A549 (cell line): ENCODE data around the gene PCNT. TPM values are rescaled to one million over a fixed set of nuclear protein-coding genes. Genes with fewer than 3 reads are reported as not detected.

Experiments
- ATAC-seq, 2 experiments: fragments of 200-7000 bp in 1 of 2; fragments of >200 bp in 1 of 2; cut with Nextera tagmentation in 1 of 2; cut with Tn5 transposase in 1 of 2; 3 replicates each; pipeline versions ENCODE4 v1.8.0 to v1.9.1; 2018 to 2020; ENCODE audit warnings: mild to moderate bottlenecking in 1 of 2, moderate library complexity in 1 of 2
- CTCF ChIA-PET: fragments of 300-600 bp; sonication (Branson Sonifier 250); formaldehyde crosslinking; extraction: SDS; loops from one replicate; lab custom pipeline; 2021; ENCODE audit warnings: antibody characterized with exemption, inconsistent platforms; lab: Yijun Ruan, JAX
- POLR2A ChIA-PET: fragments of 350-600 bp; formaldehyde crosslinking; extraction: SDS; loops from one replicate; lab custom pipeline; 2021; ENCODE audit warnings: antibody characterized with exemption, inconsistent platforms; lab: Yijun Ruan, JAX
- DNase-seq, 2 experiments: peaks; one replicate each; pipeline versions ENCODE4 v3.0.0 to v3.0.0-alpha.2; 2011 to 2016; ENCODE audit warnings: low read depth in 1 of 2, low spot score in 1 of 2
- FAIRE-seq: peaks from 2 replicates; lab custom pipeline; 2011; peaks lifted over from hg19 to GRCh38; lab: Jason Lieb, UNC
- H3K27ac ChIP-seq, 2 experiments: fragments of >200 bp; sonication (Bioruptor Twin); formaldehyde crosslinking; 3 replicates each; pipeline ENCODE4 v1.5.1; 2016 to 2017
- H3K4me1 ChIP-seq: fragments of >200 bp; sonication (Bioruptor Twin); formaldehyde crosslinking; 3 replicates; pipeline ENCODE4 v1.6.1; 2016
- H3K4me2 ChIP-seq: fragments of >200 bp; sonication (Bioruptor Twin); formaldehyde crosslinking; 3 replicates; pipeline ENCODE4 v1.6.1; 2016
- H3K4me3 ChIP-seq: fragments of >200 bp; sonication (Bioruptor Twin); formaldehyde crosslinking; 3 replicates; pipeline ENCODE4 v1.5.1; 2016
- H3K9me3 ChIP-seq: fragments of >200 bp; sonication (Bioruptor Twin); formaldehyde crosslinking; 3 replicates; pipeline ENCODE4 v1.6.1; 2016
- BCL3 ChIP-seq: fragments of >200 bp; sonication (Bioruptor Twin); formaldehyde crosslinking; IDR thresholded peaks from 3 replicates; pipeline ENCODE4 v1.6.1; 2016
- CBX8 ChIP-seq: fragments of 200-600 bp; sonication (generic); IDR thresholded peaks from 2 replicates; pipeline ENCODE4 v1.6.1; 2016
- EHF ChIP-seq: fragments of 250-450 bp; sonication (Bioruptor Pico); IDR thresholded peaks from 2 replicates; pipeline ENCODE4 v1.5.0; 2020; ENCODE audit warnings: mild to moderate bottlenecking
- EHMT2 ChIP-seq: fragments of 200-600 bp; sonication (generic); IDR thresholded peaks from 2 replicates; pipeline ENCODE4 v1.6.1; 2016; ENCODE audit warnings: antibody characterized with exemption, low read depth, mild to moderate bottlenecking, moderate library complexity
- ESRRA ChIP-seq: fragments of 150-350 bp; IDR thresholded peaks from 2 replicates; pipeline ENCODE4 v1.6.1; 2014; ENCODE audit warnings: mild to moderate bottlenecking, low read length, borderline replicate concordance
- FOSB ChIP-seq: fragments of 250-450 bp; sonication (Bioruptor Pico); IDR thresholded peaks from 2 replicates; pipeline ENCODE4 v1.5.0; 2020; ENCODE audit warnings: mild to moderate bottlenecking, moderate library complexity
- FOSL2 ChIP-seq, 2 experiments: fragments of 450-650 bp in 1 of 2; fragments of >200 bp in 1 of 2; sonication (Bioruptor Twin) in 1 of 2; formaldehyde crosslinking; IDR thresholded peaks; 2 replicates each; pipeline versions ENCODE4 v1.5.0 to v1.6.1; 2016 to 2020; ENCODE audit warnings: mild to moderate bottlenecking in 1 of 2, moderate library complexity in 1 of 2
- HEYL ChIP-seq: fragments of 250-450 bp; sonication (Bioruptor Pico); IDR thresholded peaks from 2 replicates; pipeline ENCODE4 v1.8.0; 2021; ENCODE audit warnings: mild to moderate bottlenecking, moderate library complexity
- HMGXB4 ChIP-seq: fragments of 250-450 bp; sonication (Bioruptor Pico); IDR thresholded peaks from 2 replicates; pipeline ENCODE4 v1.5.0; 2021; ENCODE audit warnings: mild to moderate bottlenecking, moderate library complexity, borderline replicate concordance
- HOXB5 ChIP-seq: fragments of 250-450 bp; sonication (Bioruptor Pico); IDR thresholded peaks from 2 replicates; pipeline ENCODE4 v1.5.0; 2020; ENCODE audit warnings: mild to moderate bottlenecking, moderate library complexity
- KDM5A ChIP-seq: fragments of 200-600 bp; sonication (generic); IDR thresholded peaks from 2 replicates; pipeline ENCODE4 v1.6.1; 2016; ENCODE audit warnings: antibody characterized with exemption, mild to moderate bottlenecking
- PHF8 ChIP-seq: fragments of 200-600 bp; sonication (generic); IDR thresholded peaks from 2 replicates; pipeline ENCODE4 v1.6.1; 2016; ENCODE audit warnings: low read depth, mild to moderate bottlenecking, antibody characterized with exemption, moderate library complexity, borderline replicate concordance
- RAD21 ChIP-seq, 2 experiments: fragments of >200 bp in 1 of 2; sonication (Bioruptor Twin) in 1 of 2; formaldehyde crosslinking in 1 of 2; IDR thresholded peaks in 1 of 2; conservative IDR thresholded peaks in 1 of 2; 2 replicates in 1 of 2; 3 replicates in 1 of 2; pipeline ENCODE4 v1.6.1; 2012 to 2018; ENCODE audit warnings: inconsistent platforms in 1 of 2
- RARB ChIP-seq: fragments of 250-450 bp; sonication (Bioruptor Pico); IDR thresholded peaks from 2 replicates; pipeline ENCODE4 v1.8.0; 2021; ENCODE audit warnings: mild to moderate bottlenecking, moderate library complexity
- RCOR1 ChIP-seq: fragments of 150-350 bp; IDR thresholded peaks from 2 replicates; pipeline ENCODE4 v1.6.1; 2014; ENCODE audit warnings: antibody characterized with exemption, low read length, low read depth
- RNF2 ChIP-seq: fragments of 200-600 bp; sonication (generic); IDR thresholded peaks from 2 replicates; pipeline ENCODE4 v1.6.1; 2016; ENCODE audit warnings: low read depth, mild to moderate bottlenecking, antibody characterized with exemption, moderate library complexity, borderline replicate concordance
- WGBS: methylation state at CpG from one replicate; pipeline ENCODE4 v1.1.6; 2017; ENCODE audit errors: missing lambda C conversion rate; 5-methylcytosine and 5-hydroxymethylcytosine counted together
- polyA plus RNA-seq, 4 experiments: library from polyadenylated mRNA; depleted of rRNA in 3 of 4; stranded (reverse); fragments of >200 nt; fragmentation: RNase III in 1 of 4; extraction: RNeasy Plus Mini Kit Qiagen cat#74134 plus additional on column Dnase treatment in 1 of 4; gene quantifications; 2 replicates in 3 of 4; 3 replicates in 1 of 4; pipeline ENCODE4 v1.2.3, GENCODE V29; 2011 to 2017
- TF ChIP-seq, protein P1 (sequence below): fragments of >200 bp; sonication (Bioruptor Twin); formaldehyde crosslinking; IDR thresholded peaks from 3 replicates; pipeline ENCODE4 v1.5.1; 2016

The PCNT gene
- polyA plus RNA-seq, 2 of the 4 experiments (the other 2 are of a cell fraction) = 11.1 to 14.6 TPM

- Histone ChIP-seq H3K4me1 (peaks cover 12% of the 10 kb centered on the region; the same call in 2 of the 3 replicates), H3K9me3 (no peaks in the 10 kb centered on the region), H3K4me3 (no peak overlapping the region), H3K27ac (no peak overlapping the region), H3K4me2 (no peak overlapping the region)
- POLR2A ChIA-PET = no interaction called here
- DNase-seq (no peak), ATAC-seq (no peak), FAIRE-seq (no peak)
- 89% methylated on average over 4 of the region's 4 CpGs for WGBS
- CTCF ChIA-PET = no interaction called here
- no peak for TF ChIP-seq RARB (CRISPR knock-in tag)
- no peak for TF ChIP-seq BCL3
- no peak for TF ChIP-seq PHF8
- no peak for TF ChIP-seq EHMT2
- TF ChIP-seq HEYL (CRISPR knock-in tag) = no peak
These were observed 3.6 kb upstream of the PCNT start for GRCh38 chr21:46320331-46320801.

DNA sequence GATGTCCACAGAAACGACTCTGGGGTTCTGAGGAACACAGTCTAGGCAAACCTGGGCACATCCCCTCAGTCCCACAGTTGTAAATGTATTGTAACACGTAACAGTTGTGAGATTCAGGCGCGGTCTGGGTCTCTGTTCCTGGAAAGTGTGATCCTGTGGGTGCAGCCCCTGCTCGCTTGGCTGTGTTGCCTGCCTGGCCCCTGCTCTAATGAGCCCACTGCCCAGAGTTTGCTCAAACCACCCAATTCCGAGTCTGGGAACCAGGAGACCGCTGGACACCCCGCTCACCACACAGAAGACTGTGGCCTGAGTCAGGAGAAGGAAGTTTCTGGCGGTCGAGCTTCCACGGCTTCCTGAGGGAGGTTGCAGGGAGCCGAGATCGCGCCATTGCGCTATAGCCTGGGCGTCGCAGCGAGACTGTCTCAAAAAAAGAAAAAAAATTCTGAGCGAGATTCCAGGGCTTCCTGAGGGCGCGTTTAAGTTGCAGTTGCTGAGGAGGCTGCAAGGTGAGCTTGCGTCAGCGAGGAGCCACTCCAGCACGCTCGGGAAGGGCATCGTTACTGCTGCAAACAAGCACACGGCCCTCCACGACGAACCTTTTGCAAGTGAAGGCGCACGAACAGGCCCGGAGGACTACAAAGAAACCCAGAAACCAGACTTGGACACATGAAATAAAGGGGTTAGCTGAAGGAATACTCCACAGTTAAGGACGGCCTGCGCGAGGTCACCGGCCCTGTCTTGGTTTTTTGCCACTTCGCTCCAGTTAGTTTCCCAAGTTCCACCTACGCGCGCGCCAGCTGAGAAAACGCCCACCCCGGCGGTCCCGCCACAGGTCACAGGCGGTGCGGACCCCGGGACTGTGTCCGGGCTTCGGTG is 1.4 kb upstream of the PCNT start:
- peaks cover 21% of the 10 kb centered on the region for H3K4me1 ChIP-seq

GRCh38 chr21:46323227-46323709 is 688 bp upstream of the PCNT start:
- Histone ChIP-seq H3K9me3 (no peaks in the 10 kb centered on the region), H3K4me3 (peak overlapping the region; percentile 84), H3K4me2 (peak overlapping the region; percentile 73), H3K27ac (peak overlapping the region; percentile 71 to 83), H3K4me1 (peaks cover 21% of the 10 kb centered on the region)
- WGBS = 4% methylated on average over 20 of the region's 34 CpGs
- ATAC-seq = peak in 1 of 2 experiments; percentile 7; a peak in 2 of 6 replicates
- FAIRE-seq = no peak
- CTCF ChIA-PET = no interaction called here
- POLR2A ChIA-PET = no interaction called here
- TF ChIP-seq EHF (CRISPR knock-in tag) (no peak), PHF8 (peak; percentile 38; the same call in 1 of the 2 replicates), KDM5A (peak; percentile 52; the same call in 1 of the 2 replicates), CBX8 (no peak)
- TF ChIP-seq, protein P1, sequence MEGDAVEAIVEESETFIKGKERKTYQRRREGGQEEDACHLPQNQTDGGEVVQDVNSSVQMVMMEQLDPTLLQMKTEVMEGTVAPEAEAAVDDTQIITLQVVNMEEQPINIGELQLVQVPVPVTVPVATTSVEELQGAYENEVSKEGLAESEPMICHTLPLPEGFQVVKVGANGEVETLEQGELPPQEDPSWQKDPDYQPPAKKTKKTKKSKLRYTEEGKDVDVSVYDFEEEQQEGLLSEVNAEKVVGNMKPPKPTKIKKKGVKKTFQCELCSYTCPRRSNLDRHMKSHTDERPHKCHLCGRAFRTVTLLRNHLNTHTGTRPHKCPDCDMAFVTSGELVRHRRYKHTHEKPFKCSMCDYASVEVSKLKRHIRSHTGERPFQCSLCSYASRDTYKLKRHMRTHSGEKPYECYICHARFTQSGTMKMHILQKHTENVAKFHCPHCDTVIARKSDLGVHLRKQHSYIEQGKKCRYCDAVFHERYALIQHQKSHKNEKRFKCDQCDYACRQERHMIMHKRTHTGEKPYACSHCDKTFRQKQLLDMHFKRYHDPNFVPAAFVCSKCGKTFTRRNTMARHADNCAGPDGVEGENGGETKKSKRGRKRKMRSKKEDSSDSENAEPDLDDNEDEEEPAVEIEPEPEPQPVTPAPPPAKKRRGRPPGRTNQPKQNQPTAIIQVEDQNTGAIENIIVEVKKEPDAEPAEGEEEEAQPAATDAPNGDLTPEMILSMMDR = no peak
- DNase-seq = no peak

More for the DNA sequence above, 1.4 kb upstream of the PCNT start:
- 8% methylated on average over 34 of the region's 50 CpGs for WGBS
- no peaks in the 10 kb centered on the region for H3K9me3 ChIP-seq
- peak overlapping the region; percentile 84 for H3K4me3 ChIP-seq
- H3K27ac ChIP-seq = peak overlapping the region; percentile 71 to 83
- no peak for TF ChIP-seq FOSL2 (IDR thresholded peaks at IDR 0.05)
- TF ChIP-seq FOSL2 (CRISPR knock-in tag; IDR thresholded peaks at IDR 0.05) = no peak
- no peak for TF ChIP-seq ESRRA
- no peak for TF ChIP-seq HMGXB4 (CRISPR knock-in tag)
- no peak for TF ChIP-seq RAD21 (conservative IDR thresholded peaks at IDR 0.05 in 1 of 2, IDR thresholded peaks at IDR 0.05 in 1 of 2)
- TF ChIP-seq CBX8 = no peak
- no peak for TF ChIP-seq HOXB5
- TF ChIP-seq RCOR1 = no peak
- no peak for TF ChIP-seq FOSB (CRISPR knock-in tag)
- TF ChIP-seq RNF2 = no peak
- CTCF ChIA-PET = no interaction called here
- no peak for ATAC-seq
- peak in 1 of 2 experiments; percentile 12 for DNase-seq
- no peak for FAIRE-seq
- peak overlapping the region; percentile 73 for H3K4me2 ChIP-seq
- POLR2A ChIA-PET = no interaction called here
